Liver (tissue), 9 donors: ENCODE results near the gene TREX2. TPM values are rescaled to one million over a fixed set of nuclear protein-coding genes. Genes with fewer than 3 reads are reported as not detected.
A peak's percentile ranks its signal among the peaks of the same experiment; 100 is the strongest.

ENCODE experiments used
- DNase-seq: peaks from one replicate; pipeline ENCODE4 v3.0.0-alpha.2; 2017; ENCODE audit warnings: low spot score
- H3K27ac ChIP-seq, 2 donors: one replicate each; pipeline ENCODE4 v1.7.0; 2013; ENCODE audit warnings: inconsistent platforms in 2 of 2, low read length in 2 of 2, control low read depth in 1 of 2, low read depth in 1 of 2, mild to moderate bottlenecking in 1 of 2
- H3K27me3 ChIP-seq, 4 donors: one replicate each; pipeline versions ENCODE4 v1.6.1 to v1.7.0; 2013; ENCODE audit warnings: low read length in 3 of 4, inconsistent platforms in 1 of 4, mild to moderate bottlenecking in 1 of 4, moderate library complexity in 1 of 4; ENCODE audit not compliant: control insufficient read depth in 4 of 4, insufficient read depth in 4 of 4
- H3K36me3 ChIP-seq, 4 donors: one replicate each; pipeline versions ENCODE4 v1.6.1 to v1.7.0; 2013; ENCODE audit warnings: low read length in 3 of 4, mild to moderate bottlenecking in 3 of 4, low read depth in 1 of 4, moderate library complexity in 1 of 4; ENCODE audit not compliant: control insufficient read depth in 4 of 4, insufficient read depth in 3 of 4
- H3K4me1 ChIP-seq, 4 donors: one replicate each; pipeline versions ENCODE4 v1.6.1 to v1.7.0; 2013; ENCODE audit warnings: low read length in 3 of 4, mild to moderate bottlenecking in 3 of 4, moderate library complexity in 1 of 4; ENCODE audit not compliant: control insufficient read depth in 4 of 4, insufficient read depth in 4 of 4
- H3K4me3 ChIP-seq, 3 donors: one replicate each; pipeline versions ENCODE4 v1.6.1 to v1.7.0; 2013; ENCODE audit warnings: low read length in 3 of 3, control low read depth in 1 of 3, low read depth in 1 of 3, mild to moderate bottlenecking in 1 of 3
- H3K9ac ChIP-seq, 2 donors: one replicate each; pipeline ENCODE4 v1.7.0; 2013; ENCODE audit warnings: low read length in 2 of 2, mild to moderate bottlenecking in 2 of 2, moderate library complexity in 2 of 2, control low read depth in 1 of 2, low read depth in 1 of 2
- H3K9me3 ChIP-seq, 4 donors: one replicate each; pipeline versions ENCODE4 v1.6.1 to v1.7.0; 2013; ENCODE audit warnings: low read length in 3 of 4; ENCODE audit not compliant: control insufficient read depth in 4 of 4
- ATF3 ChIP-seq: IDR thresholded peaks from 2 replicates; pipeline ENCODE4 v1.6.1; 2016; ENCODE audit warnings: antibody characterized with exemption
- EGR1 ChIP-seq, 2 donors: IDR thresholded peaks; 2 replicates each; pipeline ENCODE4 v1.6.1; 2016 to 2018; ENCODE audit warnings: antibody characterized with exemption in 2 of 2, low read depth in 2 of 2
- FOXA1 ChIP-seq: IDR thresholded peaks from 2 replicates; pipeline ENCODE4 v1.6.1; 2016; ENCODE audit warnings: antibody characterized with exemption
- FOXA2 ChIP-seq: IDR thresholded peaks from 2 replicates; pipeline ENCODE4 v1.6.1; 2016; ENCODE audit warnings: antibody characterized with exemption
- GABPA ChIP-seq, 2 donors: IDR thresholded peaks in 1 of 2; conservative IDR thresholded peaks in 1 of 2; 2 replicates each; pipeline ENCODE4 v1.6.1; 2016; ENCODE audit warnings: antibody characterized with exemption in 2 of 2, mild to moderate bottlenecking in 1 of 2, moderate library complexity in 1 of 2
- HNF4A ChIP-seq, 2 donors: conservative IDR thresholded peaks; 2 replicates each; pipeline ENCODE4 v1.6.1; 2016; ENCODE audit warnings: antibody characterized with exemption in 2 of 2, mild to moderate bottlenecking in 2 of 2
- HNF4G ChIP-seq: IDR thresholded peaks from 2 replicates; pipeline ENCODE4 v1.6.1; 2016; ENCODE audit warnings: antibody characterized with exemption
- JUND ChIP-seq, 2 donors: IDR thresholded peaks; 2 replicates each; pipeline ENCODE4 v1.6.1; 2016; ENCODE audit warnings: antibody characterized with exemption in 2 of 2
- NR2F2 ChIP-seq: IDR thresholded peaks from 2 replicates; pipeline ENCODE4 v1.6.1; 2016; ENCODE audit warnings: antibody characterized with exemption
- RAD21 ChIP-seq, 2 donors: IDR thresholded peaks; 2 replicates each; pipeline ENCODE4 v1.6.1; 2016; ENCODE audit warnings: antibody characterized with exemption in 2 of 2, mild to moderate bottlenecking in 2 of 2
- REST ChIP-seq: IDR thresholded peaks from 2 replicates; pipeline ENCODE4 v1.6.1; 2016; ENCODE audit warnings: antibody characterized with exemption, mild to moderate bottlenecking
- RXRA ChIP-seq, 2 donors: IDR thresholded peaks; 2 replicates each; pipeline ENCODE4 v1.6.1; 2017 to 2018; ENCODE audit warnings: antibody characterized with exemption in 2 of 2, mild to moderate bottlenecking in 1 of 2
- SP1 ChIP-seq: IDR thresholded peaks from 2 replicates; pipeline ENCODE4 v1.6.1; 2018; ENCODE audit warnings: antibody characterized with exemption, mild to moderate bottlenecking
- TAF1 ChIP-seq: conservative IDR thresholded peaks from 2 replicates; pipeline ENCODE4 v1.6.1; 2016; ENCODE audit warnings: antibody characterized with exemption, mild to moderate bottlenecking
- WGBS: extraction: QIAGEN DNeasy Blood & Tissue Kit; methylation state at CpG from one replicate; pipeline ENCODE4 v1.1.7; 2013; 5-methylcytosine and 5-hydroxymethylcytosine counted together
- polyA plus RNA-seq, 2 donors: library from polyadenylated mRNA; stranded (reverse) in 1 of 2; unstranded in 1 of 2; fragments of 200-250 nt in 1 of 2; fragments of >200 nt in 1 of 2; fragmentation: Nextera tagmentation in 1 of 2; extraction: Ambion mirVana in 1 of 2; gene quantifications; one replicate each; pipeline versions ENCODE4 v1.2.1 to v1.2.3, GENCODE V29; 2013 to 2015
- total RNA-seq, 2 donors: library from RNA; depleted of rRNA; stranded (reverse); fragments of >200 nt; gene quantifications; one replicate each; pipeline ENCODE4 v1.2.3, GENCODE V29; 2014
- TF ChIP-seq, protein P1 (sequence below): IDR thresholded peaks from 2 replicates; pipeline ENCODE4 v1.6.1; 2016; ENCODE audit warnings: antibody characterized with exemption
- TF ChIP-seq, protein P2 (sequence below): IDR thresholded peaks from 2 replicates; pipeline ENCODE4 v1.6.1; 2016; ENCODE audit warnings: antibody characterized with exemption
- TF ChIP-seq, protein P3 (sequence below): fragments of 150-350 bp; IDR thresholded peaks from 2 replicates; pipeline ENCODE4 v1.5.1; 2017; ENCODE audit warnings: improper control_type of control experiment, low read depth, low read length; ENCODE audit not compliant: missing input control
- donor health status: healthy.
- donor health status: healthy.
- donor health status: healthy.
- donor health status: healthy.
- donor health status: healthy.

The TREX2 gene
- total and polyA plus RNA-seq, 4 donors, result 0.13 to 1.3 (median 1.2) TPM; not detected in 1

GRCh38 chrX:153476666-153477363 lies 31.0 kb upstream of the TREX2 start:
- 76% methylated on average over 16 of the region's 16 CpGs for WGBS
- Histone ChIP-seq H3K9me3 (no peaks in the 10 kb centered on the region), H3K36me3 (no peaks in the 10 kb centered on the region), H3K4me3 (no peak overlapping the region), H3K9ac (no peak overlapping the region), H3K27me3 (no peaks in the 10 kb centered on the region), H3K4me1 (peaks cover 0 to 7% (median 0%) of the 10 kb centered on the region in 4 donors), H3K27ac (peak overlapping the region in 1 of 2 donors; percentile 20)
- no peak for DNase-seq
- TF ChIP-seq FOXA1 (no peak), REST (no peak), JUND (IDR thresholded peaks at IDR 0.05) (no peak), RXRA (IDR thresholded peaks at IDR 0.05) (no peak), GABPA (IDR thresholded peaks at IDR 0.05 in 1 of 2, conservative IDR thresholded peaks at IDR 0.05 in 1 of 2) (no peak), HNF4G (no peak), TAF1 (no peak), NR2F2 (no peak)
- TF ChIP-seq, protein P1, sequence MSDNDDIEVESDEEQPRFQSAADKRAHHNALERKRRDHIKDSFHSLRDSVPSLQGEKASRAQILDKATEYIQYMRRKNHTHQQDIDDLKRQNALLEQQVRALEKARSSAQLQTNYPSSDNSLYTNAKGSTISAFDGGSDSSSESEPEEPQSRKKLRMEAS, result no peak

- H3K27ac ChIP-seq, result peak overlapping the region; percentile 31 to 46
- H3K36me3 ChIP-seq, result no peaks in the 10 kb centered on the region
- H3K9me3 ChIP-seq, result no peaks in the 10 kb centered on the region
- no peak for TF ChIP-seq FOXA1
- peaks cover 0 to 7% (median 0%) of the 10 kb centered on the region in 4 donors for H3K4me1 ChIP-seq
- WGBS, result 92% methylated on average over 11 of the region's 11 CpGs
- H3K9ac ChIP-seq, result no peak overlapping the region
- no peak for DNase-seq
- no peaks in the 10 kb centered on the region for H3K27me3 ChIP-seq
- H3K4me3 ChIP-seq, result no peak overlapping the region
Measured at GRCh38 chrX:153475751-153476281, 30.0 kb upstream of the TREX2 start.

DNA sequence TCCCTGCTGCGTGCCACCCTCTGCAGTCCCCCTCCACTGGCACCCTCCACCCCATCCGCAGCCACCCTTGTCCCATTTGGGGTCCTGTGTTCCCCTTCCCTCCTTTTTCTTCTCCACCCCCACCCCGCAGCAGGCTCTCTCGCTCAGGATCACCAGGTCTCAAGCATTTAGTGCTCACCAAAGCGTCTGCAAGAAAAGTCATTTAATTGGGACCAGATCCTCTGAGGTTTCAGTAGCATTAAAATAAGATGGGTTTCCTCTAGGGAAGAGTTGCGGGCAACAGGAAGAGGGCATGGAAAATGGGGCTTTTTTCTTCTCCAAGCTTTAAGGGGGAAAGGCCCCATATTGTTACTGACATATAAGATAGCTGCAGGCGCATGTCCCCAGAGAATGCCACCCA lies 29.4 kb upstream of the TREX2 start:
- H3K9ac ChIP-seq, result no peak overlapping the region
- H3K4me3 ChIP-seq, result no peak overlapping the region
- H3K9me3 ChIP-seq, result no peaks in the 10 kb centered on the region
- no peak for DNase-seq
- WGBS, result 90% methylated on average over 7 of the region's 7 CpGs
- peak overlapping the region; percentile 19 to 46 for H3K27ac ChIP-seq
- peaks cover 0 to 7% (median 0%) of the 10 kb centered on the region in 4 donors for H3K4me1 ChIP-seq
- no peaks in the 10 kb centered on the region for H3K36me3 ChIP-seq
- H3K27me3 ChIP-seq, result no peaks in the 10 kb centered on the region
- TF ChIP-seq HNF4A (conservative IDR thresholded peaks at IDR 0.05) (no peak), NR2F2 (no peak), JUND (IDR thresholded peaks at IDR 0.05) (no peak), SP1 (no peak), HNF4G (no peak), RAD21 (IDR thresholded peaks at IDR 0.05) (no peak), EGR1 (IDR thresholded peaks at IDR 0.05; ENCODE audit: low read depth in 2 of 2) (no peak), FOXA1 (no peak), FOXA2 (no peak), ATF3 (no peak)
- TF ChIP-seq, protein P2, sequence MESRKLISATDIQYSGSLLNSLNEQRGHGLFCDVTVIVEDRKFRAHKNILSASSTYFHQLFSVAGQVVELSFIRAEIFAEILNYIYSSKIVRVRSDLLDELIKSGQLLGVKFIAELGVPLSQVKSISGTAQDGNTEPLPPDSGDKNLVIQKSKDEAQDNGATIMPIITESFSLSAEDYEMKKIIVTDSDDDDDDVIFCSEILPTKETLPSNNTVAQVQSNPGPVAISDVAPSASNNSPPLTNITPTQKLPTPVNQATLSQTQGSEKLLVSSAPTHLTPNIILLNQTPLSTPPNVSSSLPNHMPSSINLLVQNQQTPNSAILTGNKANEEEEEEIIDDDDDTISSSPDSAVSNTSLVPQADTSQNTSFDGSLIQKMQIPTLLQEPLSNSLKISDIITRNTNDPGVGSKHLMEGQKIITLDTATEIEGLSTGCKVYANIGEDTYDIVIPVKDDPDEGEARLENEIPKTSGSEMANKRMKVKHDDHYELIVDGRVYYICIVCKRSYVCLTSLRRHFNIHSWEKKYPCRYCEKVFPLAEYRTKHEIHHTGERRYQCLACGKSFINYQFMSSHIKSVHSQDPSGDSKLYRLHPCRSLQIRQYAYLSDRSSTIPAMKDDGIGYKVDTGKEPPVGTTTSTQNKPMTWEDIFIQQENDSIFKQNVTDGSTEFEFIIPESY, result no peak
- TF ChIP-seq, protein P3, sequence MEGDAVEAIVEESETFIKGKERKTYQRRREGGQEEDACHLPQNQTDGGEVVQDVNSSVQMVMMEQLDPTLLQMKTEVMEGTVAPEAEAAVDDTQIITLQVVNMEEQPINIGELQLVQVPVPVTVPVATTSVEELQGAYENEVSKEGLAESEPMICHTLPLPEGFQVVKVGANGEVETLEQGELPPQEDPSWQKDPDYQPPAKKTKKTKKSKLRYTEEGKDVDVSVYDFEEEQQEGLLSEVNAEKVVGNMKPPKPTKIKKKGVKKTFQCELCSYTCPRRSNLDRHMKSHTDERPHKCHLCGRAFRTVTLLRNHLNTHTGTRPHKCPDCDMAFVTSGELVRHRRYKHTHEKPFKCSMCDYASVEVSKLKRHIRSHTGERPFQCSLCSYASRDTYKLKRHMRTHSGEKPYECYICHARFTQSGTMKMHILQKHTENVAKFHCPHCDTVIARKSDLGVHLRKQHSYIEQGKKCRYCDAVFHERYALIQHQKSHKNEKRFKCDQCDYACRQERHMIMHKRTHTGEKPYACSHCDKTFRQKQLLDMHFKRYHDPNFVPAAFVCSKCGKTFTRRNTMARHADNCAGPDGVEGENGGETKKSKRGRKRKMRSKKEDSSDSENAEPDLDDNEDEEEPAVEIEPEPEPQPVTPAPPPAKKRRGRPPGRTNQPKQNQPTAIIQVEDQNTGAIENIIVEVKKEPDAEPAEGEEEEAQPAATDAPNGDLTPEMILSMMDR, result no peak
- TF ChIP-seq, protein P1, result no peak
